Stimulated activated CD8-positive, alpha-beta memory T cell treated with anti-CD3 and anti-CD28 coated beads, Interleukin-15, amount 100 ng/mL, for 48 hours (primary cell): Measurements from ENCODE around the gene NAALADL2.
"Not testable (repeated sequence)": the region's sequence is repeated elsewhere in the genome, so short reads cannot be mapped to it uniquely, and the experiment has no call there.

ENCODE experiments used
- DNase-seq, 2 donors: peaks; one replicate each; pipeline ENCODE4 v3.0.0-alpha.2; 2020; ENCODE audit warnings: low read depth in 2 of 2

The NAALADL2 gene

GRCh38 chr3:175421902-175422301 is 562.8 kb downstream of the NAALADL2 start:
- no peak for DNase-seq

- no peak for DNase-seq
Observed at GRCh38 chr3:175422744-175423143, 563.6 kb downstream of the NAALADL2 start.

GRCh38 chr3:175423848-175424247 is 564.7 kb downstream of the NAALADL2 start:
- DNase-seq: not testable (repeated sequence)

- no peak for DNase-seq
Observed at GRCh38 chr3:175426805-175427204, 567.7 kb downstream of the NAALADL2 start.

- no peak for DNase-seq
Observed at GRCh38 chr3:175428466-175428865, 569.3 kb downstream of the NAALADL2 start.

- no peak for DNase-seq
Observed at GRCh38 chr3:175430983-175431773, 572.0 kb downstream of the NAALADL2 start.

GRCh38 chr3:175432376-175433025 is 573.4 kb downstream of the NAALADL2 start:
- DNase-seq: no peak

- no peak for DNase-seq
Observed at GRCh38 chr3:175433026-175433674, 574.0 kb downstream of the NAALADL2 start.

GRCh38 chr3:175434561-175434960 is 575.4 kb downstream of the NAALADL2 start:
- DNase-seq: no peak

- DNase-seq: no peak
Observed at GRCh38 chr3:175443682-175444081, 584.5 kb downstream of the NAALADL2 start.

GRCh38 chr3:175445741-175446140 is 586.6 kb downstream of the NAALADL2 start:
- no peak for DNase-seq

GRCh38 chr3:175447521-175447920 is 588.4 kb downstream of the NAALADL2 start:
- DNase-seq: no peak

GRCh38 chr3:175453361-175453760 is 594.2 kb downstream of the NAALADL2 start:
- DNase-seq: no peak

- DNase-seq: no peak
Observed at GRCh38 chr3:175456466-175456865, 597.3 kb downstream of the NAALADL2 start.

- DNase-seq: no peak
Observed at GRCh38 chr3:175457301-175457700, 598.2 kb downstream of the NAALADL2 start.

- DNase-seq: not testable (repeated sequence)
Observed at GRCh38 chr3:175460849-175461399, 601.8 kb downstream of the NAALADL2 start.

- no peak for DNase-seq
Observed at GRCh38 chr3:175464362-175464761, 605.2 kb downstream of the NAALADL2 start.

- no peak for DNase-seq
Observed at GRCh38 chr3:175469124-175469523, 610.0 kb downstream of the NAALADL2 start.

- no peak for DNase-seq
Observed at GRCh38 chr3:175475765-175476164, 616.6 kb downstream of the NAALADL2 start.

- no peak for DNase-seq
Observed at GRCh38 chr3:175476489-175476888, 617.4 kb downstream of the NAALADL2 start.

- no peak for DNase-seq
Observed at GRCh38 chr3:175477651-175478224, 618.6 kb downstream of the NAALADL2 start.

- no peak for DNase-seq
Observed at GRCh38 chr3:175478301-175478700, 619.2 kb downstream of the NAALADL2 start.
